GM21390 (cell line): Measurements from ENCODE around the gene TRMT2A.
A peak's percentile ranks its signal among the peaks of the same experiment; 100 is the strongest.

Source experiments
- ATAC-seq: cut with Tn5 transposase; IDR thresholded peaks from one replicate; pipeline ENCODE4 v1.9.1; 2021; ENCODE audit not compliant: unreplicated experiment

TRMT2A gene

DNA sequence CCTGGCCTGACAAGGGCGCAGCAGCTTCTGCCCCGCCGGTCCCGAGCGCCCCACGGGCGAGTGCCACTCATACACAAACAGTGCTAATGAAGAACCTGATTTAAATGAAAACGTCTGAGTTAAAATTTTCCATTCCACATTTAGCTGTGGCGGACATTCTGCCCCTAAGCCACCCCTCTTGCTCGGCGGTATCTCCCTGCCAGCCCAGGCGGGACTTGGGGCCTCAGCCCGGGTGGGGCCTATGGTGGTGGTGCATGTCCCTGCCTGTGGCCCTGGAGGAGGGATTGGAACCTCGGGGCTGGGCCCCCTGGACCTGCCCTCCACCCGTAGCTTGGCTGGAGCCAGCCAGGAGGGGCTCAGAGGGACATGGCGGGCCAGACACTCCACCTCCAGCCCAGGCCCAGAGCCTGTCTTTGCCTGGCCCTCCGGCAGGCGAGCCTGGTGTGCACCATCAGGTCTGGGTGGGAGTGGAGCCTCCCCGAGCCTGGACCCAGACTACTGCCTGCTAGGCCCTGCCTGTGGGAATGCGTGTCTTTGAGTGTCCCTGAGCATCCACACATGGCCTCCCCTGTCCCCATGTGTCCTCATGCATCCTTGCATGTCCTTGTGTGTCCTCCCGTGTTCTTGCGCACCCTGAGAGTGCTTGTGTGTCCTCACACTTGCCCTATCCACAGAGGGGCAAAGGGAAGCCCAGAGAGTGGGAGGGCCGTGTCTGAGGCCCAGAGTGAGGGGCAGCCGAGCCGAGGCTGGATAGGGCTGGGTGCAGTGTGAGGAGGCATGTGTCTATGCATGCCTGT, 19.0 kb upstream of the TRMT2A start:
- no peak for ATAC-seq

DNA sequence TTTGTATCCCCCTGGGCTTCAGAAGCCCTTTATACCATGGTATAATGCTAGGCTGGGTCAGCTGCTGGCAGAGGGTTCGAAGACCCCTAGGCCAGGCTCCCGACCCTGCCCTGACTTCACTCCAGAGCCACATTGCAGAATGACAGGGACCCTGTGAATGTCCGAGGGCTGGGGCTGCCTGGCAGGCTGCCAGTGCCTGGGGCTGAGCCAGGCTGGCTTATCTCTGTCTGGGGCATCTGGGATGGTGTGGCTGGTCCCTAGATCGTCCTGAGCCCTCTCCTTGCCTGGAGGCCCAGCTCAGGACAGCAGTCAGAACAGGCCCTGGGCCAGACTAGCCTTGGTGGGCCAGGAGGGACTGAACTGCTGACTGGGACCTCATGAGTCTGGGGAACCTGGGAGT, 18.2 kb upstream of the TRMT2A start:
- no peak for ATAC-seq

DNA sequence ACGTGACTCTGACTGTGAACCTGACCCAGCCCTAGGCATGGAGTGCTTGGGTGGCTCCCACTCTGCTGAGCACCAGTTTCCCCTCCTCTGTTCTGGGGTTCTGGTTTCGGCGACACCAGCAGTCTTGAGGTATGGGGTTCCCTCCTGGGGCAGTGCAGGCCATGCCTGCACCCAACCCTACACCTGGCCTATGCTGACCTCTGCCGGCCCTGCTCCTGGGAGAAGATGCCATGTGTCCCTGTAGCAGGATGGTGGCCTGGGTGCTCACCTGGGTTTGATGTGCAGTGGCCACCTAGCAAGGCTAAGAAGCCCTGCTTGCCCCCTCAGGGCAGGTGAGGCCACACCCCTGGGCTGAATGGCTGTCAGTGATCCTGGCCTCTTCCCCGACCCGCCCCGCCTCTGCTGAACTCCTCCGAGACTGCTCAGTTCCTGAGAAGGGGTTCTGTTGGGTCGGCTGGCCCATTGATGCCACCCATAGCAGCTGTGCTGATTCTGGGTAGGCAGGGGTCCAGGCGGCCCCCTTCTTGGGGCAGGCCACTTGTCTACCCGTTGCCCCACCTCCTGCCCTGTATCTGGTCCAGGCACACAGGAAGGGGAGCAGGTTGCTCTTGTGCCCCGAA, 17.0 kb upstream of the TRMT2A start:
- no peak for ATAC-seq

DNA sequence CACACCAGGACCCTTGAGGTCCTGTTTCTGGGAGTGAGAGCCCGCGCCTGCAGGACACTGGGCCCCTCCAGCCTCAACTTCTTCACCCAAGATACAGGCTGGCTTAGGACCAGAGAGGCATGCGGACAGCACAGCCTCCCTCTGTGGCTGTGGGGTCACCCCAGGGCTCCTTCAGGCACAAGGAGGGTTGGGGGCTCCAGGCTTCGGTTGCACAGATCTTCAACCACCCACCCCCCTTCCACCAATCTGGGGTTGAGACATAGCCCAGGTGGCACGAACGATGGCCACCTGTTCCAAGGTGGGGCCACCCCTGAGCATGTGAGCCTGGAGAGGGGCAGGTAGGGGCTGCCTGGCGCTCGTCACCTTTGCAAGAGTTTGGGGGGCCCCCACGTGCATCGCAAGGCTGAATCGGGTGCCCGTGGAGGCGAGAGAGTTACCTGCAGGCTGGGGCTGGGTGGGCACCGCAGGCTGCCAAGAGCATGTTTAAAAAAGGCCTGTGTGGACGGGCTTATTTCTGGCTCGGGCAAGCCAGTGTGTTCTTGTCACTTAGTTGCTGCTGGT, 15.7 kb upstream of the TRMT2A start:
- no peak for ATAC-seq

DNA sequence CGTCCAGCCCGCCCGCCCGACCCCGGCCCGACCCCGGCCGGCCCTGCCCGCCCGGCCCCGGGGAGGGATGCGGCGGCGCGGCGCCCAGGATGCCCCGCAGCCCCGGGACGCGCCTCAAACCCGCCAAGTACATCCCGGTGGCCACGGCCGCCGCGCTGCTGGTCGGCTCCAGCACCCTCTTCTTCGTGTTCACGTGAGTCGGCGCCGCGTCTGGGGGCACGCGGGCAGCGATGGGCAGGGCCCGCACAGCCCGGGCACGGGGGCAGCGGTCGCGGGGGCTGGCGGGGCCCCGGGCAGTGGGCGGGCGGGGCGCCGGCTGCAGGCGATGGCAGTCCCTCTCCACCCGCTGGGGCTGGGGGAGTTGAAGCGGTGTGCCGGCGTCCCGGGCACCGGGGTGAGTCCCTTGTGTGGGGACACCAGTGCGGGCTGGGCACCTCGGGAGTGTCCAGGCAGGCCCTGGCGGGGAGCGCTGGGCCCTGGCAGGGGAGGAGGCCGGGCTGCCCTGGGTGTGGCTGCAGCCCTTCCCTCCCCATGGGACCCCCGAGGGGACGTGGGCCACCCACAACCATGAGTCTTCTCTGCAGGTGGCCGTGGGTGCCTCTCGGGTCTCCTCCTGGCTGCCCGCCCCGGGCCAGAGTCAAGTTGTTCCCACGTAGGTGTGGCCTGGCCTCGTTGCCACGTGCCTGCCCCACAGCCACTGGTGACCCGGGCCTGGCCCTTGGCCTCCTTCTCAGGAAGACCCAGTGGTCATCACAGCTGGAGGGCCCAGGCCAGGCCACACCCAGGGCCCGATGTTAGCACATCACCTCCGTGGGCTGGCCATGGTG, 15.0 kb upstream of the TRMT2A start:
- no peak for ATAC-seq

DNA sequence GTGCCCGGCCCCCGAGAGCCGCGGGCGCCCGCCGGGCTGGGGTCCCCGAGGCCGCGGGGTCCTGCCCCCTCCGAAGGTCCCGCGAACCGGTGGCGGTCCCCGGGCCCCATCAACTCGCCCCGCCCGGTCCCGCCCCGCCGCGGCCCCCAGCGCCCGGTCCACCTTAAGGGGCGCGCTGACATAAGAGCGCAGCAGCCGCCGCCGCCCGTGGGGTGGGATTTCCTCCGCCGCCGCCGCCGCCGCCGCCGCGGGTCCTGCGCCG, 14.5 kb upstream of the TRMT2A start, which contains the start of gene ZDHHC8:
Gene ZDHHC8 (plus strand): TSS at position 208 of the 262 bp plus-strand sequence. CDS start 144 bp downstream, outside the sequence.
- peak; percentile 41 for ATAC-seq

DNA sequence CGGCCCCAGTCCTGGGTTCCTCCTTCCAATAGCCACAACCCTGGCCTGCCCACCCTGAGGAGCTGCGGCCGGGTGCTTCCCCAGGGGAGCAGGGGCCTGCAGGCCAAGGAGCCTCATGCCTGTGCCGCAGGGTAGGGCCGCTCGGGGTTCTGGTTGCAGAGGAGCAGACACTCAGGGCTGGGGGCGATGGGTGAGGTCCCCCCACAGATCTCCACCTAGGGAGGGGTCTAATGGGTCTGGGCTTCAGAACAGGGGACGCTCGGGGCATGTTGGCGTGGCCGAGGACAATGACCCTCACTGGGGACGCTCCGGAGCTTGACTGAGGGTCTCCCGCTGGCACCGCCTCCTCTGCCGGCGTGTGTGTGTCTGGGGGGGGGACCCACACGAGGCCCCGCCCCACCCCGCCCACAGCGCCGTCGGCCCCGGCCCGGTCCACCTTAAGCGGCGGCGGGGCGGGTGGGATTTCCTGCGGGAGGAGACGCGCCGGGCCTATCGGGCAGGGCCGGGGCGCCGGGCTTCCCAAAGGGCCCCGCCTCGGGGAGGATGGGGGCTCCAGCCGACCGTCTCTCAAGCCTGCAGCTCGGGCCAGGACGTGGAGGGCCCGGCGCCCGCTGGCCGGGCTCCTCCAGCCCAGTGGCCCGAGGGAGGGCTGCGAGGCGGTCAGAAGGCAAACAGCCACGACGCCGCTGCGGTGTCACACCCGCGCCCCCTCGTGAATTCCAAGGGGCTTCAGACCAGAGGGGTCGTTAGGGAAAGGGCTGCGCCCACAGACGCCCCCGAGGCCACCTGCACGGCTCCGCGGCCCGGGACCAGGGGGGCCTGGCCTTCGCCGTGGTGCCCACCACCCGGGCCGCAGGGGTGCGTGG, 13.9 kb upstream of the TRMT2A start:
- peak; percentile 49 for ATAC-seq

DNA sequence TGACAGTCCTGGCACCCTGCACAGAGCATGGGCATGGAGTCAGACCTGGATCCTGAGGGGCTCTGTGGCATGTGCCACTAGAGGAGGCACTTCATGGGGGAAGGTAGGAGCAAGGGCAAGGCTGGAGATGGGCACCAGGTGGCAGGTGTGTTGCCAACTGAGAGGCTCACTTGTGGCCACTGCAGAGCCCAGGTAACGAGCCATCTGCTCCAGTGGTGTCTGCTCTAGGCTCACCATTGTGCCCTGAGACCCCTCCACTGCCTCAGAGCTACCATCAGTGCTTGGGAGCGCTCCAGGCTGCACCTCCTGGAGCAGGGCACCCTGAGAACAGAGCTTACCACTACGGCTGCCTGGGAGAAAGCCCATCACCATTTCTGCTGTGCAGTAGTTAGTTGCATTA, 13.3 kb upstream of the TRMT2A start:
- ATAC-seq: no peak

DNA sequence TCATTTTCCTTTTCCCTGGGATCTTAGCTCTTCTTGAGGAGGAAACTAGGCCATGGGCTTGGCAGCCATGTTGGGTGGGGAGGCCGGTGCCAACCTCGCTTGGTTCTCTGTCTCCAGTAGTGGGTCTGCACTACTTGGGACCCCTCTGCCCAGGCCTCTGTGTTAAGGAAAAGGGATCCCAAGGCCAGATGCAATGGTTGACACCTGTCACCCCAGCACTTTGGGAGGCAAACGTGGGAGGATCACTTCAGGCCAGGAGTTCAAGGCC, 12.7 kb upstream of the TRMT2A start:
- no peak for ATAC-seq

DNA sequence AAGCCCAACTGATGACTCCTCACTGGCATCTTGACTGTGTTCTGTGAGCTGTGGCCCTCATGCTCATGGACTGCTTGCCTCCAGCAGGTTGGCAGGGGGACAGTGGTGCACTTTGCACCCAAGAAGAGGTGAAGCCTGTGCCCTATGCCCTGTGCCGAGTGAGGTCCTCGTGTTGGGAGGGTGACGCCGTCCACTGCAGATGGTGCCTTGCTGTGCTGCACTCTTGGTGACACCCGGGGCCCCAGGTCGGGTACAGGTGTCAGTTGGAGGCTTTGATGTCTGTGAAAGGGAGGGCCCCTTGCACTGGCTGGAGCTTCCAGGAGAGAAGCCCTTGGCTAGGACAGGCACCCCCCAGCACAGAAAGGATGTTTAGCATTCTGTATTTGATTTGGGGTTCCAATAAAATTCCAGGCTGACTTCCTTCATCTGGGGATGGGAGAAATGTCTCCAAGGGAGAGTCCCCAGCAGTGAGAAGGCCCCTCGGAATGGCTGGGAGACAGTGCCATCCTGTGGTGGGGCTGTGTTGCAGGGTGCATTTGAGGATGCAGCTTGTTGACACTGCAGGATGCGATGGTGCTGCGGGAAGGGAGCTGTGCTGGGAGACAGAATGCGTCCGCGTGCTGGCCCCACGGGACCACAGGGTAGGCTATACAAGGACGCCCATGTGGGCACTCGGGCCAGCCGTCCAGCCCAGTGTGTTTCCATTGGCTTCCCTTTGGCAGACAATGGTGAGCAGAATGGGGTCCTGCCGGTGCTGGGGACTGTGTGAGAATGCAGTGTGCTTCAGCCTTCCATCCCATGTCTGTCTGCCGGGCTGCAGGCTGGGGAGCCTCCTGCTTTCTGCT, 12.1 kb upstream of the TRMT2A start:
- no peak for ATAC-seq

DNA sequence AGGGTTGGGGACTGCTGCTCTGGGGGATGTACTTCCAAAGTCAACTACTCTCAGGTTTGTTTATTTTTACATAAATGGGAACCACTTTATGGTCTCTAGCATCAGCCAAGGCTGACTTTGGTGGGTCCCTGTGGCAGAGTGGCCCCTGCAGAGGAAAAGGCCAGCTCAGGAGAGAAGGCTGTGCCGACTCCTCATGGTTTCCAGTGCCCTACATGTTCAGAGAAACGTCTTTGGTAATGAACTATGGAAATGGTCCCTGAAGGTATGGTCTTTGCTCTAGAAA, 11.5 kb upstream of the TRMT2A start:
- ATAC-seq: no peak

DNA sequence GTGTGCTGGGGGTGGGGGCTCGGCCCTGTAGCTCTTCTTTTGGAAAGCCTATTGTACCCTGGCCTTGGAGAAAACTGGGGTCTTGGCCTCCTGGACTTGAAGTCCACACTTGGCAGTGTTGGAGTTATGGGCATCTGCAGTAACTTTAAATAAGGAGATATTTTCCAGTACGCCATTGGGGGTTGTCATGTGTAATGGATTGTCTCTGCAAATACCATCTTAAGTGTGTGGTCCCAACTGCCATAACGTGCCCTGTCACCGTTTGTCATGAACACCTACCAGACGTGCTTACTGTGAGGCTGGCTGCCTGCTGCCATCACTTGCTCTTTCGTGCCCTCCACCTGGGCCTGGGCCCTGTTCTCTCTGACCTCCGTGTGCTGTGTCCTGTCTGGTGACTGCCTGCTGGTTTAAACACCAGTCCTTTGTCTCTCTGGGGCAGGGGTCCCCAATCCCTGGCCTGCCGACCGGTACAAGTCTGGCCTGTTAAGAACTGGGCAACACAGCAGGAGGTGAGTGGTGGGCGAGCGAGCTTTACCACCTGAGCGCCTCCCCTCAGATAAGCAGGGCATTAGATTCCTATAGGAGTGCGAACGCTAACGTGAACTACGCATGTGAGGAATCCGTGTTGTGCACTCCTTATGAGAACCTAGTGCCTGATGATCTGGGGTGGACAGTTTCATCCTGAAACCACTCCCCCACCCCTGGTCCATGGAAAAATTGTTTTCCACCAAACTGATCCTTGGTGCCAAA, 11.0 kb upstream of the TRMT2A start:
- no peak for ATAC-seq

DNA sequence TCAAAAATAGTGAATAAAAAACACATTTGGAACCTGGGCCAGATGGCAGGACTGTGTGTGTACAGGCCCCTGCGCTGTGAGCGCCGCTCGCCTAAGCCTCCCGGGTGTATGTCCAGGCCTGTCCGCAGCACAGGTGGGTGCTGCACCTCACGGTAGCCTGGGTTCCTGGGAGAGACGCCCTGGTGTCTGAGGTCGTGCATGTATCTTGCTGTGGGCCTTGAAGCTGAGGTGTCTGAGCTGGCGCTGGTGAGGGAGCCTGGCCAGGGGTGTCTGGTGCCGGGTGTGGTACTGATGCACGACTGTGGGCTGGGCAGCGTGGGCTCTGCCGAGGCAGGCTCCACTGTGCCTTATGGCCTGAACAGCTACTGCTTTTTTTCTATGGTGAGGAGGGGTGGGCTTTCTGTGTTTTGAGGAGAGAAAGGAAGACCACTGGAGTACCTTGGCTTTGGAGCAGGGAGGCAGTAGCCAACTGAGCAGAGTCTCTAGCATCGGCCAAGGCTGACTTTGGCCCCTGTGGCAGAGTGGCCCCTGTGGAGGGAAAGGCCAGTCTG, 10.4 kb upstream of the TRMT2A start:
- no peak for ATAC-seq

DNA sequence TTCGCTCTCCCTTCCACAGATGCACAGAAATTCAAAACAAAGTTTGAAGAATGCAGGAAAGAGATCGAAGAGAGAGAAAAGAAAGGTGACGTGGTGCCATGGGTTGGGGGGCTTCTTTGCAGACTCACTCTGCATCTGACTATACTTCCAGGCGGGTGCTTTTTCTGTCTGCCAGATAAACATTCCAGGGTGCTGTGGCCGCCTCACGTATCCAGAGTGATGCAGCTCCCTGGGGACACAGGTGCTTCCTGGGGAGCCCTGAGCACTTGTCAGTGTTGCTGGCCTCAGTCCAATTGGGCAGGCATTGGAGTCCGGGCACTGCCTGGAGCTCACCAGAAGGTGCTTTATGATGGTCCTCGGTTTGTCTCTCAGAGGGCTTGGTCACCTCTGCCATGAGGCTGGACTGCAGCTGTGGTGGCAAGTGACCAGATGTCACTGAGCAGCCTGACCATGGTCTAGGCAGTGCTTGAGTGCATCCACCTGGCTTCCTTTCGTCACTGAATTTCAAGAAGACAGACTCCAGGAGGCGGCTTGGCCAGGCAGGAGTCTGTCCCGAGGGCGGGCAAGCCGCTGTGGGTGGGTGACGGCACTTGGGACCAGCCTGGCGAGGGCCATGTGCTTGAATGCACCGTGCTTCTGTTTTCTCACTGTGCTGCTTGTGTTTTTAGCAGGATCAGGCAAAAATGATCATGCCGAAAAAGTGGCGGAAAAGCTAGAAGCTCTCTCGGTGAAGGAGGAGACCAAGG, 9.4 kb upstream of the TRMT2A start:
- ATAC-seq: no peak

DNA sequence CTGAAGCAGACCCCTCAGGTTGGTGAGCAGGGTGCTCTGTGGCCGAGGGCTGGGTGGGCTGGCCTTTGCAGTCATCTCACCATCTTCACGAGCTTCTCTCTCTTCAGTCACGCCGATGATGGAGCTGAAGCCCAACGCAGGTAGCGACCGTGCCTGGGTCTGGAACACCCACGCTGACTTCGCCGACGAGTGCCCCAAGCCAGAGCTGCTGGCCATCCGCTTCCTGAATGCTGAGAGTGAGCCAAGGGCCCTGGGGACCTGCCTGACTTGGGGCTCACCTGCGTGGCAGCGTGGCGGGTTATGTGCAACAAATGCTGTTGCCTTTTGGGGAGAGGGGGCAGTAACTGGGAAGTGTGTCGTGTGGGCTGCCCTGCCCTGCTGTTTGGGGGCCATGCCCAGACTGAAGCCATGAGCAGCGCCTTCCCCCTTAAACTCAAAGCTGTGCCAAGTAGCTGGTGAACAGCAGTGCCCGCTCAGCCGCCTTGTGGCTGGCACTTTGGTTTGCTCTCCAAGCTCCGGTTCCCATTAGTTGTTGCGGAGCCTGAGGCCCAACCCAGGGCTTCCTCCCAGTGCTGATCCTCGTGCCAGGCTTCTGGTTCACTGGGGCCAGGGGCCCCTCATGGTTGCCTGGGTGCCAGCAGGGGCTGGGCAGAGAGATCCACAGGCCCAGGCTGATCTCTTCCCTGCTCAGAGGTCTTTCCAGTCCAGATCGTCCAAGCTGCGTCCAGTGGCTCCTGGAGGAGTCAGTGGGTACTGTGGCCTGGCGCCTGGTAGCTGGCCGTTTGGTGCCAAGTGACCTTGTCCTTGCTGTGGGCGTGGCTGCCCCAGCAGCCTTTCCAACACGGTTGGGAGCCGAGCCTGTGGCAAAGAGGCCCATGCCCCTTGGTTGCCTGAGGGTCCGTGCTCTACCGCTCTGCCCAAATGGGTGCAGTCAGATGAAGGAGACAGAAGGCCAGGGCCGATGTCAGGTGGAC, 8.5 kb upstream of the TRMT2A start:
- no peak for ATAC-seq

DNA sequence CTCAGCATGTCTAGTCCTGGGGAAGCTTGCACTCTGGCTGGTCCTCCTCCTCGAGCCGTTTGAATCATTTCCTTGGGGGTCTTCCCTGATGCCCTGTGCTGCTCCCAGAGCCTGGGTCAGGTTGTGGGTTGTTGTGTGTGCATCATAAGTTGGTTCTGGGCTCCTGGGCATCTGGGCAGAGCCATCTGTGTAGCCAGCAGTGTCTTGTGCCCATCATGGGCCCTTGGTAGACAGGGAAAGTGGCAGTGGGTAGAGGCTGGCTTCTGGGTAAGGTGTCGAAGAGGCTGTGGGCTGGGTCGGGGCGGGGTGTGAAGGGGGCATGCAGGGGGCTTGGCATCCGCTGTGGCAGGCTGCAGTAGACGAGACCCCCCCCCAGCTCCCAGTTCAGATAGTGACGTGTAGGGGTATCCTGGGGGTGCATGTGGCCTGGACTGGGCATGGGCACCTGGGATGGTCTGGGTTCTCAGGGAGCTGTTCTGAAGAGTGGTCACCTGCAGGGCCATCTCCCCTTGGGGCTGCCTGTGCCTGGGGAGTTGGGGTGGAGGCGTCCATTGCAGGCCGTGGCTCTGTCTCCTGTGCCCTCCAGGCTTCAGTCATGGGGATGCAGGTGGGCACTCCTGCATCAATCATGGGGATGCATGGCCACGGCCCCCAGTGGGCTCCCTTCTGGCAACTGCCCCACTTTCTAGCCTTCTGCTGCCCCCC, 7.2 kb upstream of the TRMT2A start:
- ATAC-seq: no peak
